ENCODE measurements around the gene KIAA0513.

DNA sequence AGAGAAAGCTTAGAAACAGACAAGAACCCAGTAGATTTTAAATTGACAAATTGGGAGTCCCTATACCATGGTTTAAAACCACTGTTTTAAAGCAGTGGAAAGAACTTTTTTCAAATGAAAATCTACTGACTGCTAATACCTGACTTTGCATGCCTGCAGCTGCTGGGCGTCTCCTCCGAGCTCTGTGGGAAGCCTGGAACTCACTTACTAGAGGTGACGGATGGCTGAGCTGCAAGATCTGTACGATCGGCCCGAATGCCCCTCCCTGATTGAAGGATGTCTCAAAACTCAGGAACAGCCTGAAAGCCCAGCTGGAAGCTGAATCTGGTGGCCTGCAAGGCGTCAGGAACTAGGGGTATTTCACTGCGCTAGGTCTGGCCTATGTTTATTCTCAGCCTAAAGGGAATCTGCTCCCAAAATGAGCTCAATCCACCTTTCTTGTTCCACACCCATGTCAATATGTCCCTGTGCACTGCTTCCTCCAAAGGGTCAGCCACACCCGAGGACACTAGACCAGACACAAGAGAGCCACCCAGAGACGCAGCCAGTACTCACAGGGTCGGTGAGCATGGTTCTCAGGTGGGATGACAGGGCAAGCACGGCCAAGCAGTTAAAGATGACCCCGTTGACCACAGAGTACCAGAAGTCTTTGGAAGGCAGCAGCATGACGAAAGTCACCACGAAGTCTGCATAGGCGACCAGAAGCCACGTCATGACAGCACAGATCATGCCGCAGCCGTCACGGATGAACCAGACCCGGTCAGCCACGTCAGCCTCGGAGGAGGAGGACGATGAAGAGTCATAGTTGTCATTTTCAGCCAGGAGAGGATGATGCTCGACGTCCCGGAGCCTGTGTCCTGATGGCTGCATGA is 37.6 kb upstream of the KIAA0513 start:
- TF ChIP-seq, protein P1, sequence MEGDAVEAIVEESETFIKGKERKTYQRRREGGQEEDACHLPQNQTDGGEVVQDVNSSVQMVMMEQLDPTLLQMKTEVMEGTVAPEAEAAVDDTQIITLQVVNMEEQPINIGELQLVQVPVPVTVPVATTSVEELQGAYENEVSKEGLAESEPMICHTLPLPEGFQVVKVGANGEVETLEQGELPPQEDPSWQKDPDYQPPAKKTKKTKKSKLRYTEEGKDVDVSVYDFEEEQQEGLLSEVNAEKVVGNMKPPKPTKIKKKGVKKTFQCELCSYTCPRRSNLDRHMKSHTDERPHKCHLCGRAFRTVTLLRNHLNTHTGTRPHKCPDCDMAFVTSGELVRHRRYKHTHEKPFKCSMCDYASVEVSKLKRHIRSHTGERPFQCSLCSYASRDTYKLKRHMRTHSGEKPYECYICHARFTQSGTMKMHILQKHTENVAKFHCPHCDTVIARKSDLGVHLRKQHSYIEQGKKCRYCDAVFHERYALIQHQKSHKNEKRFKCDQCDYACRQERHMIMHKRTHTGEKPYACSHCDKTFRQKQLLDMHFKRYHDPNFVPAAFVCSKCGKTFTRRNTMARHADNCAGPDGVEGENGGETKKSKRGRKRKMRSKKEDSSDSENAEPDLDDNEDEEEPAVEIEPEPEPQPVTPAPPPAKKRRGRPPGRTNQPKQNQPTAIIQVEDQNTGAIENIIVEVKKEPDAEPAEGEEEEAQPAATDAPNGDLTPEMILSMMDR (IDR thresholded peaks at IDR 0.05; ENCODE audit: low read length): no peak
- no peak for TF ChIP-seq EZH2 (IDR thresholded peaks at IDR 0.05; ENCODE audit: borderline replicate concordance, low read length)

Data from OCI-LY1 (cell line).